ENCODE results near the gene HOXC4.

Gene HOXC4

GRCh38 chr12:54053751-54054741 is at the start of gene HOXC4 (continued):
- TF ChIP-seq, protein P1, sequence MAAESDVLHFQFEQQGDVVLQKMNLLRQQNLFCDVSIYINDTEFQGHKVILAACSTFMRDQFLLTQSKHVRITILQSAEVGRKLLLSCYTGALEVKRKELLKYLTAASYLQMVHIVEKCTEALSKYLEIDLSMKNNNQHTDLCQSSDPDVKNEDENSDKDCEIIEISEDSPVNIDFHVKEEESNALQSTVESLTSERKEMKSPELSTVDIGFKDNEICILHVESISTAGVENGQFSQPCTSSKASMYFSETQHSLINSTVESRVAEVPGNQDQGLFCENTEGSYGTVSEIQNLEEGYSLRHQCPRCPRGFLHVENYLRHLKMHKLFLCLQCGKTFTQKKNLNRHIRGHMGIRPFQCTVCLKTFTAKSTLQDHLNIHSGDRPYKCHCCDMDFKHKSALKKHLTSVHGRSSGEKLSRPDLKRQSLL (tag by site-specific recombination; IDR thresholded peaks at IDR 0.05), result no peak; the same call in 1 of the 2 replicates
- TF ChIP-seq ZNF302 (tag by site-specific recombination; IDR thresholded peaks at IDR 0.05; ENCODE audit: low read depth), result no peak
- peak; percentile 58; the same call in 1 of the 2 replicates for TF ChIP-seq KLF10 (tag by site-specific recombination; IDR thresholded peaks at IDR 0.05)
- no peak for TF ChIP-seq REST (tag by site-specific recombination; IDR thresholded peaks at IDR 0.05)
- no peak for TF ChIP-seq SCRT2 (tag by site-specific recombination; IDR thresholded peaks at IDR 0.05)
- no peak for TF ChIP-seq ZNF624 (tag by site-specific recombination; IDR thresholded peaks at IDR 0.05)
- TF ChIP-seq ZNF114 (tag by site-specific recombination; IDR thresholded peaks at IDR 0.05), result no peak
- no peak; the same call in 1 of the 2 replicates for TF ChIP-seq SP3 (tag by site-specific recombination; IDR thresholded peaks at IDR 0.05)
- no peak for TF ChIP-seq ZBTB10 (tag by site-specific recombination; IDR thresholded peaks at IDR 0.05)
- TF ChIP-seq TRIM28 (IDR thresholded peaks at IDR 0.05; ENCODE audit: borderline replicate concordance, low read length), result no peak
- TF ChIP-seq ZNF175 (tag by site-specific recombination; IDR thresholded peaks at IDR 0.05), result no peak
- no peak for TF ChIP-seq ZNF777 (tag by site-specific recombination; IDR thresholded peaks at IDR 0.05; ENCODE audit: borderline replicate concordance)
- TF ChIP-seq ZNF169 (tag by site-specific recombination; IDR thresholded peaks at IDR 0.05), result no peak
- no peak for TF ChIP-seq ZNF132 (tag by site-specific recombination; IDR thresholded peaks at IDR 0.05; ENCODE audit: borderline replicate concordance)
- TF ChIP-seq ZNF768 (tag by site-specific recombination; IDR thresholded peaks at IDR 0.05), result no peak
- TF ChIP-seq ZNF549 (tag by site-specific recombination; IDR thresholded peaks at IDR 0.05), result no peak
- peak; percentile 89 for TF ChIP-seq GLI2 (tag by site-specific recombination; IDR thresholded peaks at IDR 0.05; ENCODE audit: borderline replicate concordance, low read depth)
- no peak for TF ChIP-seq ZNF155 (tag by site-specific recombination; IDR thresholded peaks at IDR 0.05)
- TF ChIP-seq SETDB1 (IDR thresholded peaks at IDR 0.05; ENCODE audit: insufficient read length, low read length), result no peak
- no peak for TF ChIP-seq ZNF621 (tag by site-specific recombination; IDR thresholded peaks at IDR 0.05)
- TF ChIP-seq ZNF548 (tag by site-specific recombination; IDR thresholded peaks at IDR 0.05), result no peak
- TF ChIP-seq, protein P2, sequence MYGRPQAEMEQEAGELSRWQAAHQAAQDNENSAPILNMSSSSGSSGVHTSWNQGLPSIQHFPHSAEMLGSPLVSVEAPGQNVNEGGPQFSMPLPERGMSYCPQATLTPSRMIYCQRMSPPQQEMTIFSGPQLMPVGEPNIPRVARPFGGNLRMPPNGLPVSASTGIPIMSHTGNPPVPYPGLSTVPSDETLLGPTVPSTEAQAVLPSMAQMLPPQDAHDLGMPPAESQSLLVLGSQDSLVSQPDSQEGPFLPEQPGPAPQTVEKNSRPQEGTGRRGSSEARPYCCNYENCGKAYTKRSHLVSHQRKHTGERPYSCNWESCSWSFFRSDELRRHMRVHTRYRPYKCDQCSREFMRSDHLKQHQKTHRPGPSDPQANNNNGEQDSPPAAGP (tag by site-specific recombination; IDR thresholded peaks at IDR 0.05), result peak; percentile 46; the same call in 1 of the 2 replicates
- no peak for TF ChIP-seq ZNF112 (tag by site-specific recombination; IDR thresholded peaks at IDR 0.05)
- peak; percentile 89; the same call in 1 of the 2 replicates for TF ChIP-seq BCL11A (tag by site-specific recombination; IDR thresholded peaks at IDR 0.05; ENCODE audit: low read depth)
- TF ChIP-seq, protein P3, sequence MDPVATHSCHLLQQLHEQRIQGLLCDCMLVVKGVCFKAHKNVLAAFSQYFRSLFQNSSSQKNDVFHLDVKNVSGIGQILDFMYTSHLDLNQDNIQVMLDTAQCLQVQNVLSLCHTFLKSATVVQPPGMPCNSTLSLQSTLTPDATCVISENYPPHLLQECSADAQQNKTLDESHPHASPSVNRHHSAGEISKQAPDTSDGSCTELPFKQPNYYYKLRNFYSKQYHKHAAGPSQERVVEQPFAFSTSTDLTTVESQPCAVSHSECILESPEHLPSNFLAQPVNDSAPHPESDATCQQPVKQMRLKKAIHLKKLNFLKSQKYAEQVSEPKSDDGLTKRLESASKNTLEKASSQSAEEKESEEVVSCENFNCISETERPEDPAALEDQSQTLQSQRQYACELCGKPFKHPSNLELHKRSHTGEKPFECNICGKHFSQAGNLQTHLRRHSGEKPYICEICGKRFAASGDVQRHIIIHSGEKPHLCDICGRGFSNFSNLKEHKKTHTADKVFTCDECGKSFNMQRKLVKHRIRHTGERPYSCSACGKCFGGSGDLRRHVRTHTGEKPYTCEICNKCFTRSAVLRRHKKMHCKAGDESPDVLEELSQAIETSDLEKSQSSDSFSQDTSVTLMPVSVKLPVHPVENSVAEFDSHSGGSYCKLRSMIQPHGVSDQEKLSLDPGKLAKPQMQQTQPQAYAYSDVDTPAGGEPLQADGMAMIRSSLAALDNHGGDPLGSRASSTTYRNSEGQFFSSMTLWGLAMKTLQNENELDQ (tag by site-specific recombination; IDR thresholded peaks at IDR 0.05; ENCODE audit: low read depth), result no peak
- TF ChIP-seq HOXD13 (CRISPR knock-in tag; IDR thresholded peaks at IDR 0.05; ENCODE audit: borderline replicate concordance), result peak; percentile 73; the same call in 1 of the 2 replicates
- TF ChIP-seq ZNF23 (tag by site-specific recombination; IDR thresholded peaks at IDR 0.05; ENCODE audit: borderline replicate concordance), result no peak
- TF ChIP-seq ZNF138 (tag by site-specific recombination; IDR thresholded peaks at IDR 0.05; ENCODE audit: borderline replicate concordance), result no peak
- TF ChIP-seq KLF8 (tag by site-specific recombination; IDR thresholded peaks at IDR 0.05), result no peak; the same call in 1 of the 2 replicates

All from HEK293 (cell line).